ENCODE measurements around the gene GPR15.

GRCh38 chr3:98542623-98543022 is 10.8 kb downstream of the GPR15 start:
- no peak for TF ChIP-seq CTCF (conservative IDR thresholded peaks at IDR 0.05; ENCODE audit: low read depth in 2 of 2)
- no peak for TF ChIP-seq ETS1 (IDR thresholded peaks at IDR 0.05)
- TF ChIP-seq EZH2 (IDR thresholded peaks at IDR 0.05; ENCODE audit: low read depth, unreplicated experiment): no peak
- TF ChIP-seq REST (IDR thresholded peaks at IDR 0.05; ENCODE audit: unreplicated experiment): no peak
- TF ChIP-seq POLR2AphosphoS5 (IDR thresholded peaks at IDR 0.05; ENCODE audit: low read depth): no peak
- no peak for TF ChIP-seq EZH2phosphoT487 (IDR thresholded peaks at IDR 0.05; ENCODE audit: unreplicated experiment)
- TF ChIP-seq JUNB (IDR thresholded peaks at IDR 0.05; ENCODE audit: unreplicated experiment): no peak
- TF ChIP-seq NANOG (IDR thresholded peaks at IDR 0.05; ENCODE audit: borderline replicate concordance): no peak
